OCI-LY1 (cell line): Measurements from ENCODE around the gene GFI1B.

ENCODE experiments used
- CTCF ChIP-seq: fragments of 200-600 bp; sonication (generic), shearing (Covaris generic); IDR thresholded peaks from 2 replicates; pipeline ENCODE4 v1.5.1; 2017; ENCODE audit warnings: mild to moderate bottlenecking, antibody characterized with exemption, low read length, moderate library complexity, mixed read lengths
- EZH2 ChIP-seq: fragments of 200-600 bp; sonication (generic), shearing (Covaris generic); IDR thresholded peaks from 2 replicates; pipeline ENCODE4 v1.8.0; 2017; ENCODE audit warnings: borderline replicate concordance, mixed run types, mild to moderate bottlenecking, antibody characterized with exemption, low read length, moderate library complexity, mixed read lengths

GRCh38 chr9:133035669-133036068, 57.2 kb downstream of the GFI1B start:
- no peak for TF ChIP-seq CTCF
- TF ChIP-seq EZH2, result no peak
